PC-9 (cell line): ENCODE data around the gene ESR1.

Source experiments
- CTCF ChIP-seq: fragments of 200-600 bp; sonication (generic); conservative IDR thresholded peaks from 2 replicates; pipeline ENCODE4 v1.6.1; 2017; ENCODE audit warnings: mixed run types, antibody characterized with exemption, mild to moderate bottlenecking, moderate library complexity
- EZH2 ChIP-seq: fragments of 200-600 bp; sonication (generic); IDR thresholded peaks from 2 replicates; pipeline ENCODE4 v1.8.0; 2017; ENCODE audit warnings: antibody characterized with exemption, low read depth

GRCh38 chr6:152173321-152173720, 365.8 kb downstream of the ESR1 start:
- TF ChIP-seq CTCF: no peak
- TF ChIP-seq EZH2: no peak
